Astrocyte (in vitro differentiated cells and primary cell): ENCODE measurements around the gene MYO9A. TPM values are rescaled to one million over a fixed set of nuclear protein-coding genes. Genes with fewer than 3 reads are reported as not detected.
A peak's percentile ranks its signal among the peaks of the same experiment; 100 is the strongest.

ENCODE experiments used
- DNase-seq: peaks from one replicate; pipeline ENCODE4 v3.0.0-alpha.2; 2010; ENCODE audit warnings: low read depth
- FAIRE-seq: peaks from 2 replicates; lab custom pipeline; 2011; peaks lifted over from hg19 to GRCh38; lab: Jason Lieb, UNC
- H2AFZ ChIP-seq: 2 replicates; pipeline ENCODE4 v1.6.0; 2012; ENCODE audit warnings: low read depth, low read length, inconsistent platforms
- H3K27ac ChIP-seq: 2 replicates; pipeline ENCODE4 v1.5.1; 2011; ENCODE audit warnings: low read depth, low read length, inconsistent platforms
- H3K27me3 ChIP-seq: 2 replicates; pipeline ENCODE4 v1.6.0; 2011; ENCODE audit warnings: low read length, inconsistent platforms; ENCODE audit not compliant: insufficient read depth
- H3K36me3 ChIP-seq: 2 replicates; pipeline ENCODE4 v1.5.1; 2011; ENCODE audit warnings: low read length, inconsistent platforms; ENCODE audit not compliant: insufficient read depth
- H3K4me1 ChIP-seq: 2 replicates; pipeline ENCODE4 v1.5.1; 2011; ENCODE audit warnings: low read length, inconsistent platforms; ENCODE audit not compliant: insufficient read depth
- H3K4me2 ChIP-seq: 2 replicates; pipeline ENCODE4 v1.6.0; 2012; ENCODE audit warnings: low read length, inconsistent platforms
- H3K4me3 ChIP-seq: 2 replicates; pipeline ENCODE4 v1.5.1; 2011; ENCODE audit warnings: low read depth, mild to moderate bottlenecking, low read length, inconsistent platforms; ENCODE audit not compliant: insufficient read depth
- H3K79me2 ChIP-seq: 2 replicates; pipeline ENCODE4 v1.6.0; 2012; ENCODE audit warnings: mild to moderate bottlenecking, low read length, inconsistent platforms; ENCODE audit not compliant: insufficient read depth
- H3K9ac ChIP-seq: 2 replicates; pipeline ENCODE4 v1.6.0; 2012; ENCODE audit warnings: mild to moderate bottlenecking, low read length, inconsistent platforms
- H3K9me3 ChIP-seq: 2 replicates; pipeline ENCODE4 v1.5.1; 2012; ENCODE audit warnings: low read depth, mild to moderate bottlenecking, low read length, inconsistent platforms; ENCODE audit not compliant: insufficient read depth
- H4K20me1 ChIP-seq: 2 replicates; pipeline ENCODE4 v1.6.0; 2012; ENCODE audit warnings: low read length, inconsistent platforms; ENCODE audit not compliant: insufficient read depth
- H3K27ac Mint-ChIP-seq: one replicate; pipeline ENCODE4 v1.8.0; 2021; ENCODE audit warnings: mild to moderate bottlenecking, mixed read lengths; ENCODE audit not compliant: unreplicated experiment
- H3K27me3 Mint-ChIP-seq: one replicate; pipeline ENCODE4 v1.8.0; 2021; ENCODE audit warnings: low read depth, mixed read lengths; ENCODE audit not compliant: unreplicated experiment
- H3K36me3 Mint-ChIP-seq: one replicate; pipeline ENCODE4 v1.8.0; 2021; ENCODE audit warnings: low read depth, mixed read lengths; ENCODE audit not compliant: unreplicated experiment
- H3K4me1 Mint-ChIP-seq: one replicate; pipeline ENCODE4 v1.8.0; 2021; ENCODE audit warnings: low read depth, mixed read lengths; ENCODE audit not compliant: unreplicated experiment
- H3K4me3 Mint-ChIP-seq: one replicate; pipeline ENCODE4 v1.8.0; 2021; ENCODE audit warnings: mild to moderate bottlenecking, moderate library complexity, mixed read lengths; ENCODE audit not compliant: unreplicated experiment
- H3K9me3 Mint-ChIP-seq: one replicate; pipeline ENCODE4 v1.8.0; 2021; ENCODE audit warnings: mild to moderate bottlenecking, mixed read lengths; ENCODE audit not compliant: unreplicated experiment
- CTCF ChIP-seq: IDR thresholded peaks from 2 replicates; pipeline ENCODE4 v1.5.1; 2011; ENCODE audit warnings: low read depth, mild to moderate bottlenecking, inconsistent platforms, low read length, moderate library complexity; ENCODE audit not compliant: insufficient read depth
- EZH2 ChIP-seq: IDR thresholded peaks from 2 replicates; pipeline ENCODE4 v1.6.1; 2012; ENCODE audit warnings: mild to moderate bottlenecking, low read length, inconsistent platforms; ENCODE audit not compliant: insufficient read depth
- total RNA-seq: library from RNA; stranded (reverse); gene quantifications from 2 replicates; pipeline ENCODE4 v1.2.1, GENCODE V29; 2021

The MYO9A gene
- total RNA-seq, 1 donor from 2014 or later = 26.4 TPM

GRCh38 chr15:72070817-72071447 is 47.0 kb downstream of the MYO9A start:
- H3K36me3 Mint-ChIP-seq = no peaks in the 10 kb centered on the region
- peak overlapping the region; percentile 51 for H3K27ac Mint-ChIP-seq
- TF ChIP-seq EZH2 = no peak
- TF ChIP-seq CTCF = no peak
- no peak overlapping the region for H3K4me3 ChIP-seq
- H4K20me1 ChIP-seq = peaks cover 39% of the 10 kb centered on the region
- no peaks in the 10 kb centered on the region for H3K36me3 ChIP-seq
- H3K9me3 Mint-ChIP-seq = no peaks in the 10 kb centered on the region
- H3K79me2 ChIP-seq = peaks cover 51% of the 10 kb centered on the region
- H3K27me3 Mint-ChIP-seq = no peaks in the 10 kb centered on the region
- no peaks in the 10 kb centered on the region for H3K9me3 ChIP-seq
- DNase-seq = no peak
- no peaks in the 10 kb centered on the region for H3K27me3 ChIP-seq
- no peak overlapping the region for H3K4me2 ChIP-seq
- peaks cover 11% of the 10 kb centered on the region for H3K4me1 Mint-ChIP-seq
- H3K27ac ChIP-seq = no peak overlapping the region
- H3K9ac ChIP-seq = no peak overlapping the region
- no peaks in the 10 kb centered on the region for H3K4me1 ChIP-seq
- no peak overlapping the region for H2AFZ ChIP-seq
- no peak overlapping the region for H3K4me3 Mint-ChIP-seq
- FAIRE-seq = no peak

GRCh38 chr15:72068856-72069255 is 49.1 kb downstream of the MYO9A start:
- H3K4me3 Mint-ChIP-seq = no peak overlapping the region
- no peaks in the 10 kb centered on the region for H3K4me1 ChIP-seq
- H3K9me3 ChIP-seq = no peaks in the 10 kb centered on the region
- H3K4me2 ChIP-seq = no peak overlapping the region
- no peak overlapping the region for H3K27ac Mint-ChIP-seq
- TF ChIP-seq EZH2 = no peak
- no peak for TF ChIP-seq CTCF
- no peaks in the 10 kb centered on the region for H3K27me3 Mint-ChIP-seq
- peaks cover 9% of the 10 kb centered on the region for H3K4me1 Mint-ChIP-seq
- no peaks in the 10 kb centered on the region for H3K27me3 ChIP-seq
- peaks cover 57% of the 10 kb centered on the region for H3K79me2 ChIP-seq
- H2AFZ ChIP-seq = no peak overlapping the region
- H3K9ac ChIP-seq = no peak overlapping the region
- H3K36me3 Mint-ChIP-seq = no peaks in the 10 kb centered on the region
- DNase-seq (no peak), FAIRE-seq (no peak)
- H3K4me3 ChIP-seq = no peak overlapping the region
- no peaks in the 10 kb centered on the region for H3K36me3 ChIP-seq
- no peak overlapping the region for H3K27ac ChIP-seq
- peaks cover 30% of the 10 kb centered on the region for H4K20me1 ChIP-seq
- H3K9me3 Mint-ChIP-seq = no peaks in the 10 kb centered on the region

GRCh38 chr15:72065801-72066200 is 52.1 kb downstream of the MYO9A start:
- Histone ChIP-seq H3K4me1 (no peaks in the 10 kb centered on the region), H3K79me2 (peaks cover 58% of the 10 kb centered on the region), H3K4me2 (no peak overlapping the region), H3K27me3 (no peaks in the 10 kb centered on the region), H2AFZ (no peak overlapping the region), H4K20me1 (peaks cover 35% of the 10 kb centered on the region), H3K36me3 (no peaks in the 10 kb centered on the region), H3K9ac (no peak overlapping the region), H3K4me3 (no peak overlapping the region), H3K9me3 (no peaks in the 10 kb centered on the region), H3K27ac (no peak overlapping the region)
- H3K36me3 Mint-ChIP-seq = no peaks in the 10 kb centered on the region
- TF ChIP-seq EZH2 (no peak), CTCF (no peak)
- FAIRE-seq (no peak), DNase-seq (no peak)
- H3K4me3 Mint-ChIP-seq = no peak overlapping the region
- no peaks in the 10 kb centered on the region for H3K27me3 Mint-ChIP-seq
- peaks cover 19% of the 10 kb centered on the region for H3K4me1 Mint-ChIP-seq
- no peak overlapping the region for H3K27ac Mint-ChIP-seq
- H3K9me3 Mint-ChIP-seq = peaks cover 6% of the 10 kb centered on the region
